Endothelial cell of umbilical vein (primary cell): ENCODE measurements around the gene VEPH1. TPM values are rescaled to one million over a fixed set of nuclear protein-coding genes. Genes with fewer than 3 reads are reported as not detected.

ENCODE experiments used
- BruUV-seq: library from RNA; stranded (reverse); fragments of 400-500 nt; replicated peaks from 2 replicates; lab custom pipeline; 2021; lab: Mats Ljungman, UMichigan
- CTCF ChIA-PET: fragments of 300-600, 350-600 bp; sonication (Branson Sonifier 250); formaldehyde crosslinking; loops from one replicate; lab custom pipeline; 2021; ENCODE audit warnings: antibody characterized with exemption, inconsistent platforms; lab: Charles Lee
- POLR2A ChIA-PET: fragments of 300-600, 350-600 bp; sonication (Branson Sonifier 250); formaldehyde crosslinking; loops from one replicate; lab custom pipeline; 2021; ENCODE audit warnings: antibody characterized with exemption, inconsistent platforms; lab: Charles Lee
- DNase-seq: peaks from one replicate; pipeline ENCODE4 v3.0.0-alpha.2; 2011; ENCODE audit warnings: low read depth, low spot score
- FAIRE-seq: peaks from 2 replicates; lab custom pipeline; 2011; peaks lifted over from hg19 to GRCh38; lab: Jason Lieb, UNC
- H2AFZ ChIP-seq: 2 replicates; pipeline ENCODE4 v1.6.0; 2012; ENCODE audit warnings: low read depth, low read length, control low read depth, inconsistent platforms
- H3K27ac ChIP-seq: 2 replicates; pipeline ENCODE4 v1.5.1; 2011; ENCODE audit warnings: low read depth, mild to moderate bottlenecking, control low read depth, low read length, moderate library complexity; ENCODE audit not compliant: insufficient read depth
- H3K27me3 ChIP-seq, 2 experiments: 2 replicates each; pipeline versions ENCODE4 v1.6.0 to v1.6.1; 2011; ENCODE audit warnings: low read length in 2 of 2, mixed read lengths in 1 of 2; ENCODE audit not compliant: control insufficient read depth in 2 of 2, insufficient read depth in 2 of 2
- H3K36me3 ChIP-seq, 2 experiments: 2 replicates in 1 of 2; 3 replicates in 1 of 2; pipeline ENCODE4 v1.5.1; 2011; ENCODE audit warnings: low read length in 2 of 2, mild to moderate bottlenecking in 1 of 2, moderate library complexity in 1 of 2; ENCODE audit not compliant: control insufficient read depth in 2 of 2, insufficient read depth in 2 of 2; ENCODE audit errors: extremely low read depth in 1 of 2
- H3K4me1 ChIP-seq: 3 replicates; pipeline ENCODE4 v1.5.1; 2011; ENCODE audit warnings: mild to moderate bottlenecking, low read length; ENCODE audit not compliant: control insufficient read depth, insufficient read depth; ENCODE audit errors: extremely low read depth
- H3K4me2 ChIP-seq: 2 replicates; pipeline ENCODE4 v1.6.1; 2011; ENCODE audit warnings: low read length, control low read depth, mixed read lengths; ENCODE audit not compliant: insufficient read depth
- H3K4me3 ChIP-seq, 3 experiments: fragments of 200-600 bp in 1 of 3; sonication (generic), shearing (Covaris generic) in 1 of 3; replicated peaks in 1 of 3; 2 replicates each; pipeline ENCODE4 v1.5.1; 2011 to 2016; ENCODE audit warnings: control low read depth in 3 of 3, low read length in 3 of 3, mild to moderate bottlenecking in 2 of 3, inconsistent platforms in 1 of 3, low read depth in 1 of 3, moderate library complexity in 1 of 3; ENCODE audit not compliant: insufficient read depth in 1 of 3
- H3K79me2 ChIP-seq: 2 replicates; pipeline ENCODE4 v1.6.0; 2012; ENCODE audit warnings: low read length, inconsistent platforms; ENCODE audit not compliant: control insufficient read depth, insufficient read depth
- H3K9ac ChIP-seq: replicated peaks from 2 replicates; pipeline ENCODE3; 2011; ENCODE audit warnings: low read length, control low read depth; ENCODE audit not compliant: insufficient read depth; ENCODE audit errors: extremely low read depth
- H3K9me1 ChIP-seq: replicated peaks from 3 replicates; pipeline ENCODE4 v1.6.0; 2011; ENCODE audit warnings: mild to moderate bottlenecking, low read length; ENCODE audit not compliant: control insufficient read depth, insufficient read depth; ENCODE audit errors: extremely low read depth
- H3K9me3 ChIP-seq: replicated peaks from 2 replicates; pipeline ENCODE4 v1.5.1; 2012; ENCODE audit warnings: low read length, inconsistent platforms; ENCODE audit not compliant: control insufficient read depth, insufficient read depth
- H4K20me1 ChIP-seq: replicated peaks from 2 replicates; pipeline ENCODE3; 2011; ENCODE audit warnings: mild to moderate bottlenecking, low read length; ENCODE audit not compliant: control insufficient read depth, insufficient read depth; ENCODE audit errors: extremely low read depth
- EZH2 ChIP-seq: IDR thresholded peaks from 2 replicates; pipeline ENCODE4 v1.6.1; 2012; ENCODE audit warnings: borderline replicate concordance, low read depth, mild to moderate bottlenecking, moderate library complexity, low read length, inconsistent platforms; ENCODE audit not compliant: severe bottlenecking
- FOS ChIP-seq: IDR thresholded peaks from 2 replicates; pipeline ENCODE4 v1.6.1; 2011; ENCODE audit warnings: mild to moderate bottlenecking, low read length, moderate library complexity, borderline replicate concordance; ENCODE audit not compliant: insufficient read depth
- JUN ChIP-seq: IDR thresholded peaks from 2 replicates; pipeline ENCODE4 v1.6.1; 2011; ENCODE audit warnings: borderline replicate concordance, low read depth; ENCODE audit not compliant: insufficient read length, insufficient read depth
- POLR2A ChIP-seq: IDR thresholded peaks from 2 replicates; pipeline ENCODE4 v1.6.1; 2012; ENCODE audit warnings: low read depth, mild to moderate bottlenecking, control low read depth, low read length
- dilution Hi-C: fragments of 300-500 bp; cut with MboI; formaldehyde crosslinking; loops from one replicate; pipeline ENCODE4 v1.15.0; 2019; ENCODE audit warnings: low sequenced_read_pairs; ENCODE audit not compliant: extremely low pct_ligation_motif_present
- intact Hi-C: fragments of 100-400 bp; cut with micrococcal nuclease; formaldehyde crosslinking; loops from one replicate; pipeline ENCODE4 v1.10.0; 2022
- polyA plus RNA-seq, 4 experiments: library from polyadenylated mRNA; depleted of rRNA in 3 of 4; stranded (reverse) in 3 of 4; unstranded in 1 of 4; fragments of >200 nt; gene quantifications; 2 replicates each; pipeline versions ENCODE4 v1.2.1 to v1.2.3, GENCODE V29; 2011 to 2012; ENCODE audit warnings: missing spikeins in 1 of 4
- total RNA-seq: library from RNA; stranded (reverse); gene quantifications from 2 replicates; pipeline ENCODE4 v1.2.3, GENCODE V29; 2021
- TF ChIP-seq, protein P1 (sequence below), 2 donors: IDR thresholded peaks; 1 replicate in 1 of 2; 2 replicates in 1 of 2; pipeline ENCODE4 v1.5.1; 2011; ENCODE audit warnings: low read length in 2 of 2, mild to moderate bottlenecking in 2 of 2, moderate library complexity in 2 of 2, control low read depth in 1 of 2, inconsistent platforms in 1 of 2, low read depth in 1 of 2; ENCODE audit not compliant: insufficient read depth in 1 of 2; ENCODE audit errors: extremely low read depth in 1 of 2
- TF ChIP-seq, protein P2 (sequence below): IDR thresholded peaks from 2 replicates; pipeline ENCODE4 v1.6.1; 2011; ENCODE audit not compliant: insufficient read depth, insufficient read length

Gene VEPH1
- total and polyA plus RNA-seq, 2 donors (not counting 3 experiments of a cell fraction or from before 2014, with no cell fraction given) = 42.9 to 136 TPM

DNA sequence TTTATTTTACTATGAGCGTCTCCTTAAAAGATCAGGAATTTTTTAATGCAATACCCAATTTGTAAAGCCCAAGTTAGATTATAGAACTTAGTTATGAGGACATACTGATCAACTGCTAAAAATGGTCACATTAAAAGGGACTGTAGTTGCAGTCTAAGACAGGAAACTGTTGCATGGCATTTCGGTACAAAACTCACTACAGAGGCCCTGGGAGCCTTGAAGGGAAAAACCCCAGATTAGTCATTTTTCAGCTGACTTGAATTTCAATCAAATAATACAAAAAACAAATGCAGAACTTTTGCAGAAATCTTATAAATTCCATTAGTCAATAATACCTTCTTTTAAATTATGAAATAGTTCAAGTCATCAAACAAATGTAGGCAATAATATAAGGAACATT lies 73.5 kb downstream of the VEPH1 start:
- H3K9me1 ChIP-seq = no peaks in the 10 kb centered on the region
- dilution Hi-C loops (no loop called here), intact Hi-C loops (loop anchor here (5.0 kb wide), 1 partner anchor 42 kb away; no protein-coding TSS in a partner anchor)
- H3K4me2 ChIP-seq = no peak overlapping the region
- CTCF ChIA-PET = no interaction called here
- H3K4me3 ChIP-seq = no peak overlapping the region
- H3K79me2 ChIP-seq = no peaks in the 10 kb centered on the region
- H3K36me3 ChIP-seq = peaks cover 2 to 5% of the 10 kb centered on the region in 2 experiments
- DNase-seq (peak; percentile 72), FAIRE-seq (peak; percentile 82)
- H3K27me3 ChIP-seq = no peaks in the 10 kb centered on the region
- no peak overlapping the region for H3K9ac ChIP-seq
- H2AFZ ChIP-seq = no peak overlapping the region
- BruUV-seq = no TSS peak
- peaks cover 14% of the 10 kb centered on the region for H3K4me1 ChIP-seq
- H3K9me3 ChIP-seq = no peaks in the 10 kb centered on the region
- POLR2A ChIA-PET = no interaction called here
- no peaks in the 10 kb centered on the region for H4K20me1 ChIP-seq
- no peak for TF ChIP-seq POLR2A
- TF ChIP-seq, protein P1, sequence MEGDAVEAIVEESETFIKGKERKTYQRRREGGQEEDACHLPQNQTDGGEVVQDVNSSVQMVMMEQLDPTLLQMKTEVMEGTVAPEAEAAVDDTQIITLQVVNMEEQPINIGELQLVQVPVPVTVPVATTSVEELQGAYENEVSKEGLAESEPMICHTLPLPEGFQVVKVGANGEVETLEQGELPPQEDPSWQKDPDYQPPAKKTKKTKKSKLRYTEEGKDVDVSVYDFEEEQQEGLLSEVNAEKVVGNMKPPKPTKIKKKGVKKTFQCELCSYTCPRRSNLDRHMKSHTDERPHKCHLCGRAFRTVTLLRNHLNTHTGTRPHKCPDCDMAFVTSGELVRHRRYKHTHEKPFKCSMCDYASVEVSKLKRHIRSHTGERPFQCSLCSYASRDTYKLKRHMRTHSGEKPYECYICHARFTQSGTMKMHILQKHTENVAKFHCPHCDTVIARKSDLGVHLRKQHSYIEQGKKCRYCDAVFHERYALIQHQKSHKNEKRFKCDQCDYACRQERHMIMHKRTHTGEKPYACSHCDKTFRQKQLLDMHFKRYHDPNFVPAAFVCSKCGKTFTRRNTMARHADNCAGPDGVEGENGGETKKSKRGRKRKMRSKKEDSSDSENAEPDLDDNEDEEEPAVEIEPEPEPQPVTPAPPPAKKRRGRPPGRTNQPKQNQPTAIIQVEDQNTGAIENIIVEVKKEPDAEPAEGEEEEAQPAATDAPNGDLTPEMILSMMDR (IDR thresholded peaks at IDR 0.05; ENCODE audit: extremely low read depth in 1 of 2, insufficient read depth in 1 of 2, low read depth in 1 of 2, low read length in 2 of 2) = no peak
- TF ChIP-seq FOS = peak; percentile 6
- TF ChIP-seq, protein P2, sequence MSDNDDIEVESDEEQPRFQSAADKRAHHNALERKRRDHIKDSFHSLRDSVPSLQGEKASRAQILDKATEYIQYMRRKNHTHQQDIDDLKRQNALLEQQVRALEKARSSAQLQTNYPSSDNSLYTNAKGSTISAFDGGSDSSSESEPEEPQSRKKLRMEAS = no peak
- TF ChIP-seq EZH2 = no peak
- TF ChIP-seq JUN = no peak
- H3K27ac ChIP-seq = no peak overlapping the region
